Iris pigment epithelial cell (primary cell): ENCODE data around the gene GMDS.

Experiments used
- DNase-seq: peaks from one replicate; pipeline ENCODE4 v3.0.0-alpha.2; 2011; ENCODE audit warnings: low read depth

GMDS gene

DNA sequence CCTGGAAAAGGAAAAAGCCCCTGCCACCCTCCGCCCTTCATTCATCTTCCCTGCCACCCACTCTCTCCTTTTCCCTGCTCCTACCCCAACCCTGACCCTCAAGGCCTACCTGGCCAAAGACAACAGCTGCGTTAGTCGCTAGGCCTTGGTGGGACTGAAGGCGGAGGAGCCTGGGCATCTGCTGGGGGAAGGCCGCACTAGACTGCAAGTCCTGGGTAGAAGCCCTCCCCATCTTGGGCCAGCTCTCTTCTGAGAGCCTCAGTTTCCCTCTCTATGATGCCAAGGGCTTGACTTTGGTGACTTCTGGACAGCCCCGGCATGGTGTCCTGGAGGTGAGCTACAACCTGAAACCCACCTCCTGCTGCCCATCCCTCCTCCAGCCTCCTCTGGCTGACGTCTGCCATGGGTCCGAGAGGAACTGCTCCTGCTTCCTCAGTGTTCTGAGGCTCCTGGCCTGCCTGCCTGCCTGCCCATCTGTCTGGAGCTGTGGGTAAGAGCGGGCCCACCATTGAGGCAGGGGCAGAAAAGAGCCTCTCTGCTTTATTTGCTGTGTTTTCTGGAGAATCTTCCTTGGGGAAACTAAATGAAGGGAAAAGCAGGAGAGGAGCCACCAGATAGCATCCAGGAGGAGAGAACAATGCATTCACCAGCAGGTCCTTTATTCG is 643.2 kb downstream of the GMDS start:
- no peak for DNase-seq

GRCh38 chr6:1601158-1602048 is 644.0 kb downstream of the GMDS start:
- peak; percentile 27 for DNase-seq

DNA sequence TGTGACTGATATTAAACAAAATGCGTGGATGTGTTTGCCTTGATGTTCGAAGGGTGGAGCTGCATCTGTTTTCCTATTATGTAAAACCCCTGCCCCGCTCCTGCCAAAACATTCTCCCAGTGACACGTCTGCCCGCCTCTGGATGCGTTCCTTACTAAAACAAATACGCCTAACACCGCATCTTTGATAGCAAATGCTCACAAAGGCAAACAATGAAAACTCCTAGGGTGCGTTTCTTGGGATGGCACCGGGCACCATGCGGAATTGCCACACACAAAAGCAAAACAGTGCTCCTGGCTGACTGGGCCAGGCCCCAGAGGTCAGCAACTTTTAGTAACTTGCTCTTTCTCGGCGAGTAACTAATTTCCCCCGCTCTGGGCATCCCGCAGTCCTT is 644.6 kb downstream of the GMDS start:
- DNase-seq = no peak

DNA sequence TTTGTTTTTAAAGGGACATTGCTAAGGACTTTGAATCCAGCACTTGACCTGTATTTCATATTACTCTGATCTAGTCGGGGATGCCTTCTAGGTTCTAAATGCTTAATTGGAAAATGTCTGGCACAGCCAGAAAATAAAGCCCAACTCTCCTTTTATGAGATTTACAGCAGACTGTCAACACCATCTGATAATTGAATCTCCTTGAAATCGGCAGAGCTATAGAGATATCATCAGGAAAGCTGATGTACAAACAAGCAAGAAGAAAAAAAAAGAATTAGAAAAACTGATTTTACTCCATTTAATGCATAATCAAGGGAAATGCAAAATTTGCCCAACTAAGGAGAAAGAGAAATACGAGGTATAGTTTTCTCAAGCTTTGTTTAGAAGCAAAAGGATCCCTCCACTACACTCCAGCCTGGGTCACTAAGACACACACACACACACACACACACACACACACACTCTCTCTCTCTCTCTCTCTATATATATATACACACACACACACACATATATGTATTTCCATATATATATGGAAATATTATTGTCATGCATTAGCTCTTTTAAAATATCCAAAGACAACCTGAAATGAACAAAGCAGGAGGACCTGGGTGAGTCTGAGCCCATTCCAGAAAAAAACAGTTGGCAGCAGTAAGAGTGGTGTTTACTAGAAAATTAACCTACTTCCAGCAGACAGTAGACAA is 645.2 kb downstream of the GMDS start:
- DNase-seq = no peak

DNA sequence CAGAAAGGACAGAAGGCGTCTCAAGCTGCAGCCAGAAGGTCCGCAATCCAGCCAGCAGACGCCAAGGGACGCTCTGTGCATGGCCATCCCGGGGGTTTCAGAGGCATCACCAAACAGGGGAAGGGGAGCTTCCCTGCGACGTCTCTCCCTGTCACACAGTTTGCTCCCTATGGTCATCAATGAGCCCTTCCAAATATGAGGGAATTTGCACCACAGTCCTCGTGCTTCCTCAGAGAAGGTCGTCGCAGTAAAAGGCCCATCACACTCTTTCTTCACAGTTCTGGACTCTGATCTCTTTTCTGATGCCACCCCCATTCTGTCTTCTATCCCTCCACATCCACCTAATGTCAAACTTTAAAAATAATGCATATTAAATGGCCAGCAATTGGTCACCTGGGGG is 645.9 kb downstream of the GMDS start:
- DNase-seq = no peak

DNA sequence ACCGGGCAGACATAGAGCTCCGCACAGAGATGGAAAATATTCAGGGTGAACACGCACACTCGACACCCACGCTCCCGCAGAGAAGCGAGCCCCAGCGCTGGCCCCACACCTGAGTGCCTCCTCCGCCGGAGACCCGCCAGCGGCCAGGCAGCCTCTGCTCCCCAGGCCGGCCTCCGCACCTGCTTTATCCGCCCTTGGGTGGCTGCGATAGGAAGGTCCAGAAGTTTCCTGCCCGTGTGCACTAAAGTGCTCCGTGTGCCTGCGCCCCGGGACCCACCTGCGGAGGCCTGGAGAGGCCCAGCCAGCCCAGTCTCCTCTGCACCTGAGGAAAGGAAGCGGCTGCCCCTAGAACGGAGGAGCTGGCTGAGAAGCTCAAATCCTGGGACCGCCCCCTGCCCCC is 646.5 kb downstream of the GMDS start:
- DNase-seq = no peak

DNA sequence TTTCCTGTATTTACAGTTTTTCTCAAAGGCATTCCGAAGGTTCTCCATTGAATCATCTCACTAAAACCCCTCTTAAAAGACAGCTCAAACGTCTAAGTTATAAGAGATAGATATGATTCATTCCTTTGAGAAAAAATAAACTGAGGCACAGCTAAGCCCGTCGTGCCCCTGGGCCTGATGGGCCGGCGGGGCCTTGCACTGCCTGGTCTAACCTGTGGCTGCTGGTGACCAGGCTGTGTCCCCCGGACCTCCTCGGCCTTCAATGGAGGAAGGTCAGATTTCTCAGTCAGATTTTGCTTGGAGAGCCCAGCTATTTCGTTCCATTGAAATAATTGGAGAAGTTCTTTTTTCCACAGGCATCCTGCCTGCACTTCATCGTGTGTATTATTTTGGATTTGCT is 647.0 kb downstream of the GMDS start:
- no peak for DNase-seq

- peak; percentile 83 for DNase-seq
These were observed 647.5 kb downstream of the GMDS start for GRCh38 chr6:1597924-1598323.

GRCh38 chr6:1597121-1597744 is 648.2 kb downstream of the GMDS start:
- DNase-seq = no peak

DNA sequence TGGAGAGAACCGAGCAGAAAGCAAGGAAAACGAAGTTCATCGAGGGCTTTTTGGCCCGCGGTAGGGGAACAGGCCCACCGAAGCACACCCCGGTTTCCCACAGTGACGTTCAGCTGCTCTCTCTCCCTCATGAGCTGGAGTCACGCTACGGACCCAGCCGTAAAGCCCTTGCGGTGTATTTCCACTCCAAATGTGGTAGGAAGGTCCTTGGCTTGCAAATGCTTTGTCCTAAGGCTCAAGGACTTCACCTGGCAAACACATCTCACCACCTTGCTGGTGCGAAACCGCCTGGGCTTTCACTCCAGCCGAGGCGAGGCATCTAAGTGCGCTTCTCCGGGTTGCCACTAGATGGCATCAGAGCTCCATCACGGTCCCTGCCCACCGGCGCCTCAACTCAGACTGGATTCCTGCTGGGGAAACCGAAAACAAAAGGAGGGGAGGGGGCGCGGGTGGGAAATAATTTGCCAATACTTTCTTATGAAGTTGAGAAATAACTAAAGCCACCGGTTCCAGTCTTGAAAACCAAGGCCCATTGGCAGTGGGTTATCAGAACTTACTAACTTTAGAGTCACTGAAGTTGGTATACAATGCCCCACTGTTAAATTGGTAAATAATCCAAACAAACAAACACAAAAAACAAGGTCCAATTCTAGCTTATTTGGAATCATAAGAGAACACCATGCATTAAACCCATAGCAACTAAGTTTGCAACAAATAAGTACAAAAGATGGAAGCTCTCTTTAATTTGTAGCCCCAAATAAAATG is 649.1 kb downstream of the GMDS start:
- no peak for DNase-seq

GRCh38 chr6:1595271-1596087 is 649.9 kb downstream of the GMDS start:
- DNase-seq = no peak

- DNase-seq = no peak
These were observed 650.8 kb downstream of the GMDS start for GRCh38 chr6:1594445-1595200.

- no peak for DNase-seq
These were observed 651.5 kb downstream of the GMDS start for GRCh38 chr6:1593958-1594314.

GRCh38 chr6:1593286-1593957 is 652.0 kb downstream of the GMDS start:
- DNase-seq = no peak

- DNase-seq = no peak
These were observed 652.6 kb downstream of the GMDS start for GRCh38 chr6:1592852-1593251.

GRCh38 chr6:1591926-1592325 is 653.5 kb downstream of the GMDS start:
- no peak for DNase-seq

DNA sequence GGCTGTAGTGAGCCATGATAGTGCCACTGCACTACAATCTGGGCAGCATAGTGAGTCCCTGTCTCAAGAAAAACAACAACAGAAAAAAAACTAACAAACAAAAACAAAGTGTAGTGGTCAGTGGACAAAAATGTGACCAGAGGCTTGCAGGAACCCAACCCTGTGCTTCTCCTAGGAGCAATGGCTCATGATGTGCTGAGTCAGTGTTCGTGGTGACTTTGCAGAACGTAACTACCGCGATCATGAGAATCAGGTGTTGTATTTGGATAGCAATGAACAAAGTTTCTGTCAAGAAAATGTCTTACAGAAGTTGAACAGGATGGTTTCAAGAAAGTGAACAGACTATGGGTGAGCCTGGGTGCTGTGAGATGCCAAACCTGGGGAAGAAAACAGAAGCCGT is 654.2 kb downstream of the GMDS start:
- no peak for DNase-seq

DNA sequence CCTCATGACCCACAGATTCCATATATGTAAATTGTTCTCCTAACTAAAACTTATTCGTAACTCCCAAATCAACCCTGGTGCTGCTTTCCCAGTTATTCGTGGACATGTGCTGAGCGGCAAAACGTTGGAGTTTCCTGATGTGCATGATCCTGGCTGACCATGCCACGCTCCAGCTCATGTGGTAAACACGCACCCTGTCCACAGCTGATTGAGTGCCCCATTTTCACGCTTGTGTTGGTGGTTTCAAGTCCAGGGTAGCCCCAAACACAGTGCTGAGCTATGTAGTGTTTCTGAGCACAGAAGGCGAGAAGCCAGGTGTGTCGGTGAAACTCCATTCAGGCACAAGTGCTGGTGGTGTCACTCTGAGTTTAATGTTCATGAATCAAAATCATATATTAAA is 654.8 kb downstream of the GMDS start:
- DNase-seq = no peak

DNA sequence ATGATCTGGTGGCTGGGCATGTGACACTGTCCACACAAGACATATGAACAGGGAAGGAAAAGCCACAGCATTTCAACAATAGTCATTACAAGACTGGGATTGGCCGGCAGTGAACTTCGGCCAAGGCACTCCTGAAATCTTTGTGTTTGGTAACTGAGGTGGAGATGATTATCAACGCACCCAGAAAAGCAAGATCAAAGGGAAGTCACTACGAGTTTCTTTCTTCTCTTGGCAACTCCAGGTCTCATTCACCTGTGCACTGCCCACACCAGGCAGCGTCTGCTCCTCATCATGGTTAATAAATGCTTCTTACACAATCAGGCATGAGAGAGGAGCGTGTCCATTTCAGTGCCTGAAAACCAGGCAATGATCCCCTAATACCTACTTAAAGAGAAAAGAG is 656.2 kb downstream of the GMDS start:
- no peak for DNase-seq

- no peak for DNase-seq
These were observed 657.4 kb downstream of the GMDS start for GRCh38 chr6:1587977-1588376.
